GM20431 (cell line): ENCODE results near the gene SHMT2.
"Not testable (repeated sequence)": the region's sequence is repeated elsewhere in the genome, so short reads cannot be mapped to it uniquely, and the experiment has no call there.

Source experiments
- in situ Hi-C: fragments of 300-500 bp; cut with MseI, MboI; formaldehyde crosslinking; loops from one replicate; pipeline ENCODE4 v1.15.0; 2020; ENCODE audit warnings: low sequenced_read_pairs; ENCODE audit not compliant: unreplicated experiment

SHMT2 gene

DNA sequence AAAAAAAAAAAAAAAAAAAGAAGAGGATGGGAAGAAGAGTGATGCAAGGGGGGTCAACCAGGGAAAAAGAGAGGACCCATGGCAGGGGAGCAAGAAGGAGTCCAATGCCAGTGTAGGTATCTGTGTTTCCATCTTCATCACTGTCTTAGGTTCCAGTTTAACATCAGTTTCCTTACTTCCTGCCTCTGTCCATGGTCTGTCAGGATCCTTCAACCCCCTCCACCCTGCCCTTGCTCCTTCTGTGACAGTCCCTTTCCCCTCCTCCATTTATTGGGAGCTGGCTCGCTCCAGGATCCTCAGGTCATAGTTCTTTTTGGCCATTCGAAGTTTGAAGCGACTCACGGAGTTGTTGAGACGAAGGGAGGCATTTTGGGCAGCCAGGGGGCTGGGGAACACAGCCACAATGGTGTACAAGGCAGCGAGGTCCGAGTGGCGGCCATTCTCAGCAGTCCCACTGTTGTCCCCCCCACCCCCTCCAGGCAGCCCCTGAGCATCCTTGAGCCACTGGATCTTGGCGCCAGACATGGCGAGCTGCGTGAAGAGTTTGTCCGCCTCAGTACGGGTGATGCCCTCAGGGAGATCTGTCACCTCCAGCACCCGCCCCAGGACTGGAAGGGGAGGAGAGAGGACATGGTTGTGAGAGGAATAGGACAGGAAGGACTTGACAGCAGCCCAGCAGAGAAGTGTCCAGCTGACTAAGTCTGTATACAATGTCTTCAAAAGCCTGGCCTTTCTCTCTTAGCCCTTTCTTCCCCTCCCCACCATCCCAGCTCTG is 25.2 kb downstream of the SHMT2 start:
- in situ Hi-C loops = no loop called here

DNA sequence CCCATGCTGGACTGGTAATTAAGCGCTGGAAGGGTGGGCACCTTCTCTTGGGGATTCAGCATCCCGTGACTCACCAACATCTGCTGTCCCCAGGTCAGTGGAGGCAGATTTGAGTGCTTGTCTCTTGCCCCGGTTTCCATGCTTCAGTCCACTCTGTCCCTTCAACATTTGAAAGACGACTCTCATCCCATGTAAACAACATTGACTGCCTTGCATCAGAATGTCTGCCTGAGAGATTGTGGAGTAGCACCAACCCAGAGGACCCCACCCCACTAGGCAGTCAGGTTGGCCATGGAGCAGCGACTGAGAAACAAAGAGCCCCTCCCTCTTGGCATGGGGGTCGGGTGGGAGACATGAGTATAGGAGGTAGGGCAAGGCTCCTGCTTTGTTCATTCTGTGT is 26.4 kb downstream of the SHMT2 start:
- in situ Hi-C loops = no loop called here

DNA sequence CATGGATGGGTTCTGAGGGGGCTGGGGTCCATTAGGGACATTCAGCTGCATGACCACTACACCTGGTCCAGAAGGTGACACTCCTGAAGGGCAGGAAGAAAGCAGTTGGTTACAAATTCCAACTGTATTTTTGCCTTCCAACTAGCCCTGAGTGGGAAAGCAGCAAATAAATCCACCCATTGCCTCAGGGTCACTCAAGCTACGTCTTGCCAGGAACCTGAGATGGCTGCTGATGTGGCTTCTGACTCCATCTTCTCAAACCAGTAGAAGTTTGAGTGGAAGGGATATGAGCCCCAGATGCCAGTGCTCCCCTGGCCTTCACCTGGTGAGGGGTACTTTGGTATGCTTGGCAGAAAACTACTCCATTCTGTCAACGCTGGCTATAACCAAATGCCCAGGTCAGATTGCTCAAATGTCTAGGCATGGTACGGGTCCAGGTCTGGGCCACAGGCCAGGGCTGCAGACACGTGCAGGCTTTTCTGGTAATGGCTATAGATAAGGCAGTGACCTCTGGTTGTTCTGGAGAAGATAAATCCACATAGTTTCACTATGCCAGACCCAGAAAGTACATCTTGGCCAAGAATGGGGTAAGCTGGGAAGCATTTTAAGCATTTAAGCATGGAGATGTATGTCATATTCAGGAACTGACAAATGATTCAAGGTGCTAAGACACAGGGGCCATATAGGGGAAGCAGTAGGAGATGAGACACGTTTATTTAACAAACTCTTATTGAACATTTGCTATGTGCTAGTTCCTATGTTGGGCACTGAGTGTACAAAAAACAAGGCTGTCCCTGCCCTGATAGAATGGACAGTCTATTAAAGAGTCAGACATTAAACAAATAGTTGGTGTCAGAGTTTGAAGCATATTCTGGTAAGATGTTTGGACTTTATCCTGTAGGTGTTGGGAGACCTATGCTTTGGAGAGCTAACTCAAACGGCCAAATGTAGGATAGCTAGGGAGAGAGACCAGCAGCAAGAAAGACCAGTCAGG is 29.8 kb downstream of the SHMT2 start:
- in situ Hi-C loops = no loop called here

DNA sequence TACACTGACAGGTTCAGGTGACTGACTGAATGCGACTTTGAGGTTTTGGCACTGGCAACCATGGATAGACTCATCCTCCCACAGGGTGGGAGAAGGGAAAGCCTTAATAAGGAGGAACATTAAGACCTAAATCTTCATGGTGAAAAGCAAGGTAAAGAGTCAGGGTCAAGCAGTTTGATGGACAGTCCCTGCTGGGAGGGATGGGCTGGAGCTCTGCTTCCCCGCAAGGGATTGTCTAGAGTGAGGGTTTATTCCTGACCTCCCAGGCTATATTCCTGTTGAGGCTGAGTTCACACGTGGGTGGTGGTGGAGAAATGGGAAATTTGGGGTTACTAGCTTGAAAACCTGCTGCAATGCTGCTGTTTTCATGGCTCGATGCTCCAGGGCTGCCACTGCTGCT is 30.9 kb downstream of the SHMT2 start:
- in situ Hi-C loops = loop anchor here (10.0 kb wide), 1 partner anchor 194 kb away; the partner anchor contains the start of genes GLI1 and INHBE

DNA sequence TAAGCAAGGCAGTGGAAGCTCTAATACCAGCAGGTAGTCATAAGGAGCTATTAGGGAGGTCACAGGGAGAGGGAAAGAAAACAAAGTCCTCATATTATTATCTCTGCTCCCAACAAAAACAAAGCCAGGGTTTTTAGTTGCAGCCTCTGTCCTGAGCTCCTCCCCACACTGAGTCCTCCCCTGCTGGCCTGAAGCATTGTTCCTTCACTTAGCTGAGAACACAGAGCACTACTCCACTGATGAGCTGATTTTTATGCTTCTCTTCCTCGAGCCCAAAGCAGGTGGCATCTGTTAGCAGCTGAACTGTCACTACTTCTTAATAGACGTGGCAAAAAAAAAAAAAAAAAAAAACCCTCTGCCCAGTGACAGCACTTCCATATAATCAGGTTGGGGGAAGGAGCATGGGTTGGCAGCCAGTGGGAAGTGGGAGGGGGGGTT is 31.9 kb downstream of the SHMT2 start:
- in situ Hi-C loops = loop anchor here (10.0 kb wide), 1 partner anchor 193 kb away; the partner anchor contains the start of genes GLI1 and INHBE

DNA sequence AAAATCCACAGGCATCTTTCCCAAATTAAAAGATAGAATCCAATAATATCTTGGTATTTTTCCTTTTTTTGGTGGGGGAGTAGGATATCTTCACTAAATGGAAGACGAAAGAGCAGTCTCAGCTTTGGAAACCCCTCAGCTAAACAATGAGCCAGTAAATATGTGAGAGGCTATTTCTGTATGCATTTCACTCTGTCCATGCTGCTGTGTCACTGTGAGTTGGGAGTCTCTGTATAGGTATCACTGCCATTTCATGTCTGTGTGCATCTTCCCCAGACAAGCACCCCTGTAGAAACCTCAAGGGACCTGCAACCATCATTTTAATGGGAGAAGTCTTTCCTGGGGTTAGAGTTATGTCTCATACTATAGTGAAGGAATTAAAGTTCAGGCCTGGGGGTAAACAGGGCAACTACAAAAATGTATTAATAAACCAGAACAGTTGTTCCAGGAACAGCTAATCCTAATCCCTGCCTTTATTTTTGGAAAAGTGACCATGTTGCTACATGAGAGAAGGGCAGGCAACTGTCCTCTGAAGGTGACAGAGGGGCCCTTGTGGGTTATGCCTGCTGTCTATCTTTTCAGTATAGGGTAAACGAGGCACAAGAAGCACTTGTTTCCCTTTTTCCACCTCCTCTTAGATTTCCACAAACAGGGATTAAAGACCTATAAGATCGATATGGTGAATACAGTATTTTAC is 32.8 kb downstream of the SHMT2 start:
- in situ Hi-C loops = loop anchor here (10.0 kb wide), 1 partner anchor 193 kb away; the partner anchor contains the start of genes GLI1 and INHBE

DNA sequence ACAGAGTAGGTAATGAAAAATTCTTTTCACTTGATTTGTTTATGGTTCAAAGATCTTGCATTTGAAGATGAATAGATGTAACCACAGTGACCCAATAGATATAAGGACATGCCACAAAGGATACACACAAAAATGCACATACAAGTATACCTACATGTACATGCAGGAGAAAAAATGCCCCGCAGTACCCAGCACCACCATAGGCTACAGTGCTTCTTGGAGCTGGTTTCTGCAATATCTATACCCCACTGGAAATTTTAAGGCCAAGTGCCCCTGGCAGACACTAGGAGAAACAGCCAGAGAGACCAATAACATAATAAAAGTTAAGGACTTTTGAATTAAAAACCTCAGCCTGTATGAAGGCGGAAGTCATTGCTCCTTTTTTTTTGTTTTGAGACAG is 33.6 kb downstream of the SHMT2 start:
- in situ Hi-C loops = loop anchor here (10.0 kb wide), 1 partner anchor 192 kb away; the partner anchor contains the start of genes GLI1 and INHBE

DNA sequence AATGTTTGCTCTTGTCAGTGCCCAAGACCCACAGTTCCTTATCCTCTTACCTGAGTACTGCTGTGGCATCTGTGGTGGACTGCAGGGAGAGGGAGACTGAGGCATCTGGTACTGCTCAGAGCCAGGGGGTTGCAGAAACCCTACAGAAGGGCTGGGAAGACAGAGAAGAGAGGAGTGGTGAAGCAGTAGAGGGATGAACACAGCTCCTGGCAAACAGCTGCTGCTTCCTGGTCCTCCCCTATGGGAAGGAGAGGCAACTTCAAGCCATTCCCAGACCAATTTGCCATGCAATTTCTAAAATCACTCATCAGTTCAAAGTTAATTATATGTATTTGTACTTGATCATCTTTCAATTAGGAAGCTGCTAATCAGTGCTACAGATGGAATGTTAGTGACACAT is 37.2 kb downstream of the SHMT2 start:
- in situ Hi-C loops = loop anchor here (10.0 kb wide), 1 partner anchor 188 kb away; the partner anchor contains the start of genes GLI1 and INHBE

DNA sequence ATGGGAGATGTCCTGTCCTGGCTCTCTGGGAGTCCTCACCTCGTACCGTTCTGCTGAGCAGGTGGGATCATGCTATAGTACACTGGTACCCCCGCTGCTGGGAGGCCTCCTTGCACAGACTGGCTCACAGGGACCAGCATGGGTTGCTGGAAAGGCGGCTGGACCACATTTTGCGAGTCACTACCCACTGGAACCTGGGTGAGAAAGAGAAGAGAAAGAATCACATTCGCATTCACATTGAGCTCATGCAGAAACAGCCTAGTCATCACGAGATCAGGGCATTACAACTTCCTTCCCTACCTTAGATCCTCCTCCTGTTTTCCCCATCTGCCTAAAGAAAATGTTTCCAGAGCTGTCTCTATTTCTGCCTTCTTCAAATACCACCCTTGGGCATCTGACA is 38.8 kb downstream of the SHMT2 start:
- in situ Hi-C loops = loop anchor here (10.0 kb wide), 1 partner anchor 187 kb away; the partner anchor contains the start of genes GLI1 and INHBE

DNA sequence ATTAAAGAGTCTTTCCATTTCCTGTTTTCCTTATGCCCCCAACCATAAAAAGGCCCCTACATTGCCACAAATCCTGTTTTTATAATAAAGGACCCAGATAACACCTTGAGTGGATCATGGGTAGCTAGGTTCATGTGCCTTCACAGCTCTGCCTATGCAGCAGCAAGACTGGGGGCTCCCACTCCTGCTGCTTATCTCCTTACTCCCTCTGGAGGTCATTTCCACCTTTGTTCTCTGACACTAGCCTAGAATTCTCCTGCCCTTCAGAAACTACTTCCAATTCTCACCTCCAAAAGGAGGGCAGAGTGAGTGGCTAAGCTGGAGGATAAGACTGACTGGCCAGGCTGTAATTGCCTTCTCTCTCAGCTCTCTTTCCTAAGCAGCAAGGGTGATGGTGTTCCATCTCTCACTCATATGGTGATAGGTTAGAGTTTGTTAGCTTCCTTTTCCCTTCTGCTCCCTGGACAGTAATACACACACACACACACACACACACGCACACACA is 41.5 kb downstream of the SHMT2 start:
- in situ Hi-C loops = no loop called here

DNA sequence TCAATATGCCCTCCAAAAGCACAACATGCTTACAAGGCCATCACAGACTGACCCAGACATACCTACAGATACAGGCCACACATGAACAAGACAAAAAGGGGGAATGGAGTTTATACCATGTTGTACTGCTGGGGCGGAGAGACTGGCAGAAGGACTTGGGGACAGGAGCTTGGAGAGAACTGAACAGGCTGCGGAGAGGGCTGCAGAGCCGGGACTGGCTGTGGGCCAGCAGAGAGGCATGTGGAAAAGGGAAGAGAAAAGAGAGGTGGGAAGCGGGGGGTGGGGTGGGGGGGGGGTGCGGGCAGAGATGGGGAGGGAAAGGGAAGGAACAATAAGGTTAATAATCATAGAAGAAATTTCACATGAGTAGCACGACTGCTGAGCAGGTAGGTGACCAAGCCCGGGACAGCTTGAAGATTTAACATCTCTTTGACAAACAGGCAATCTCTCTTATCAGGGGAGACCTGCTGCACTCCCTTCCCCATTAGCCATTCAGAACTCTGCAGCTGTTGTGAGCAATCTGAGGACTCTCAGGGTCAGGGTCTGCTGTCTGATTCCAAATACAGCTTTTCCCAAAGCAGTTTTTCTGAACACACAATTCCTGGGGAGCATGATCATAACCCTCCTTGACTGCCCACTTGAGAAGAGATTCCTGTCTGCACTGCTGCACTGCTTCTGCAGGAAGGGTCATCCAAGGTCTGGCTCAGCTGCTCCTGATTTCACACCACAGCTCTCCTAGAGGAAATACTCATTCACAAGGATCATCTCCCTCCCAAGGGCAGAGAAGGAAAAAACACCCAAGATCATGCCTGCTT is 43.0 kb downstream of the SHMT2 start:
- in situ Hi-C loops = no loop called here

DNA sequence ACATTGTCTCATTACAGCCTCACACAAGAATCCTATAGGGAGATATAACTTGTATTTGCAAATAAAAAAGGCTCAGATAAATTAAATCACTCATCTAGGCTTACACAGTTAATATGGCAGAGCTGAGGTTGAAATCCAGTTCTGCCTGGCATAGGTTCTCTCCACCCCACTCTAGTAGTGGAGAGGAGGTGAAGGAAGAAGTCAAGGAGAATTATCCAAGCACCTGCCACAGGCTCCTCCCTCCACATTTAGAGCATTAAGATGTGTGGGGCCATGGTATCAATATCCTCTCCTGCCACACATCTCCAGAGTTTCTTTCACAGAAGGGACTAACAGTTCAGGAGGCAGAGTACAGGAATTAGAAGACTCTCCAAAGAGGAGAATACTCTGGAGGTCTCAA is 44.0 kb downstream of the SHMT2 start:
- in situ Hi-C loops = no loop called here

DNA sequence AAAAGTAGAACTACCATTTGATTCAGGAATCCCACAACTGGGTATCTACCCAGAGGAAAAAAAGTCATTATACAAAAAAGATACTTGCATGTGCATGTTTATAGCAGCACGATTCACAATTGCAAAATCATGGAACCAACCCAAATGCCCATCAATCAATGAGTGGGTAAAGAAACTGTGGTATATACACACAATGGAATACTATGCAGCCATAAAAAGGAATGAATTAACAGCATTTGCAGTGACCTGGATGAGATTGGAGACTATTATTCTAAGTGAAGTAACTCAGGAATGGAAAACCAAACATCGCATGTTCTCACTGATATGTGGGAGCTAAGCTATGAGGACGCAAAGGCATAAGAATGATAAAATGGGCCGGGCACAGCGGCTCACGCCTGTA is 46.7 kb downstream of the SHMT2 start:
- in situ Hi-C loops = not testable (repeated sequence)

DNA sequence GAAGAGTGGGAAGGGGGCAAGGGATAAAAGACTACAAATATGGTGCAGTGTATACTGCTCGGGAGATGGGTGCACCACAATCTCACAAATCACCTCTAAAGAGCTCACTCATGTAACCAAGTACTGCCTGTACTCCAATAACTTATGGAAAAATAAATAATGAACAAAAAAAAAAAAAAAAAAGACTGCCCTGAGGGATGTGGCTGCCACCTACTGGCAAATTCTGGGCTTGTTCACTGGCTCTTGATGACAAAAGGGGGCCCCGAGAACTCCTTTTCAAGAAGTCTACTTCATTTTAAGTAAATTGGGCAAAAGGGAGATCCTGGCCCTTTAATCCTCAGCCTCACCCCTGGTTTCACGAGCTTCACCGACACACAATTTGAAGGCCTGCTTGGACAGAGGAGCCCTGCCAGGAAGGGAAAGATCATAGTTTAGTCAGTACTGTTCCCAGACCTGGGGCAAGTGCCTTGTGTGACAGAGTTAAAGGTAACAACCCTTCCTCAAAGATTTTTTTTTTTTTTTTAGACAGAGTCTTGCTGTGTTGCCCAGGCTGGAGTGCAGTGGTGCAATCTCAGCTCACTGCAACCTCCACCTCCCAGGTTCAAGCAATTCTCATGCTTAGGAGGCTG is 47.5 kb downstream of the SHMT2 start:
- in situ Hi-C loops = no loop called here

DNA sequence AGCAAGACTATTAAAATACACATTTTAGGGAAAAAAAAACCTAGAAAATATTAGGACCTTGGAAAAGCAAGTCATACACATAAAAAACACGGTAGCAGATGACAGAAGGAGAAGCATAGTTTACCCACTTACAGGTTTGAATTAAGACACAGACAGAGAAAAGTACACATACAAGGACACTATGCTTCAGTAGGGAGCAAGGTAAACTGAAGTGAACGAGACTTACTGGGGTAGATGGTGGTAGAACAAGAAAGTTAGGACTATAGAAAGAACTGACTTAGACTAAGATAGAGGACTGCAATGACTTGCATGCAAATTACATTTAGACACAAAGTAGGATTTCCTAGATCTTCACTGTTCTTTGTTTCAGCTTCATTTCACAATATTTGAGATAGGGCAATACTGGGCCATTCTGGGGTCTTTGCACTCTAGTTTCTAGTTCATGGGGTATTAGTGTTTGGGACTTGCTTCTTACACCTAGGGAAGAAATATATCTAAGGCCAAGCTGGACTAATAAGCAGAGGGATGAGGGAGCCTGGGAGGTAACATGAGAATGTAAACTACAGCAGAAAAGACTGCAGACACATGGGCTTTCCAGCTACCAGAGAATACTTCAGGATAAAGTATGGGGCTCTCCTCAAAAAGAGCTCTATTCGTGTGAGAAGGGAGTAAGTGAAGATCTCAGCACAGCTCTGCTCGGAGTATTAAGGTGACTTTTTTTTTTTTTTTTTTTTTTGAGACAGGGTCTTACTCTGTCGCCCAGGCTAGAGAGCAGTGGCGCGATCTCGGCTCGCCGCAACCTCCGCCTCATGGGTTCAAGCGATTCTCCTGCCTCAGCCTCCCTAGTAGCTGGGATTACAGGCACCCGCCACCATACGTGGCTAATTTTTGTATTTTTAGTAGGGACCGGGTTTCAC is 49.2 kb downstream of the SHMT2 start:
- in situ Hi-C loops = no loop called here

DNA sequence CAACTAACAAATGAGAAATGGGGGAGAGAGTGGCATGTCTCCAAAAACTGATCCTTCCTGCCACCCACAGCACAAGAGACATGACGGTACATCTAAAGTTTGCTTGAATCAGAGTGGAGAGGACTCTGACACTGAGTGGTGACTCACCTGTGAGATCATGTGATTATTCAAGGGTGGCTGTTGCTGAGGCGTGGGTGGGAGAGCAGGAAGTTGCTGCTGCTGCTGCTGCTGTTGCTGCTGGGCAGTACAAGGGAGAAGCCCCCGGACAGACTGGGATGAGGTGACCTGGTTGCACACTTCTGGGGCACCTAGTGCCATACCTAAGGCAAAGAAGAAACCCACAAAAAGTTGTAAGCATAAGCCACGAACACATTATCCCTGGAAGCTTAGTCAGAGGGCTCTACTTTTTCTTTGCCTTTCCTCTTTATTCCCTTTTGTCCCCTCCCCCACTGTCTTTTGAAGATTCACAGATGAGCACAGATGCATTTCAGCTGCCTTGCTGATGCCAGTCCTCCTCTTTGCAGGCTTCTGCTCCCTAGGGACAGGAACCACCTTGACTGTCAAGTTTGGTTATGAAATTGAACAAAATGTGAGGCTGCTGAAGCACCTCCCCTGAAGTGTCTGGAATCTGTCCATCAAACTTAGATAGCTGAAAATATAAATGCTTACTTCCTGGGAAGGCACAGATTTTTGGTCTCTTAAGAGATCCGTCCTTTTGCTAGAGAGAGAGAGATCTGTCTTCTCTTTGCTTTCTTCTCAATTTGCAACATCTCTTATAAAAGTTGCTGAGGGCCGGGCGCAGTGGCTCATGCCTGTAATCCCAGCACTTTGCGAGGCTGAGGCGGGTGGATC is 50.9 kb downstream of the SHMT2 start:
- in situ Hi-C loops = no loop called here

DNA sequence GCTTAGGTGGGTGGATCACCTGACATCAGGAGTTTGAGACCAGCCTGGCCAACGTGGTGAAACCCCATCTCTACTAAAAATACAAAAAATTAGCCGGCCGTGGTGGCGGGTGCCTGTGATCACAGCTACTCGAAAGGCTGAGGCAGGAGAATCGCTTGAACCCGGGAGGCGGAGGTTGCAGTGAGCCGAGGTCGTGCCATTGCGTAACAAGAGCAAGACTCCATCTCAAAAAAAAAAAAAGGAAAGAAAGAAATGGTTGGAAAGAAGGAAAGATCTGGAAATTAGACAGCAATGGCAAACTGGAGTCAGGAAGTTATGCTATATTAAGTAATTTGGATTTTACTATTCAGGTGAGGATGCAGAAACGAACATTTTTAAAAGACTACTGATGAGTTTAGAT is 52.6 kb downstream of the SHMT2 start:
- in situ Hi-C loops = not testable (repeated sequence)
